ENCODE data around the gene GALR1.

DNA sequence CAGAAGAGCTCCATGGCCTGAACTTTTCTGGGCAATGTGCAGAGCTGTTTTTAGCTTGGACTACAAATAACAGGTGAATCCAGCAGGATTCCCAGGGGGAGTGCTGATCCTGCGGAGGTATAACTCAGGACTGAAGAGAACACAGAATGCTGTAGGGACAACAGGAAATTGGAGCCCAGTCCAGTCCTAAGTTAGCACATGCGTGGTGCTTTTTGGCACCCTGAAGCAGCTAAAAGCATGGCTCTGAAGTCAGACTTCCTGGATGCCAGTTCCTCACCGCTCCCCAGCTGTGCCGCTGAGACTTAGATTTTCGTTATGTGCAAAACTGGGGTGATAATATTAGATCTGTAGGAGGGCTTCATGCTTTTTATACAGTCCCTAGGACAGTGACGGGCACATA lies 58.6 kb downstream of the GALR1 start:
- no peak for TF ChIP-seq SP3 (tag by site-specific recombination; IDR thresholded peaks at IDR 0.05)
- TF ChIP-seq, protein P1, sequence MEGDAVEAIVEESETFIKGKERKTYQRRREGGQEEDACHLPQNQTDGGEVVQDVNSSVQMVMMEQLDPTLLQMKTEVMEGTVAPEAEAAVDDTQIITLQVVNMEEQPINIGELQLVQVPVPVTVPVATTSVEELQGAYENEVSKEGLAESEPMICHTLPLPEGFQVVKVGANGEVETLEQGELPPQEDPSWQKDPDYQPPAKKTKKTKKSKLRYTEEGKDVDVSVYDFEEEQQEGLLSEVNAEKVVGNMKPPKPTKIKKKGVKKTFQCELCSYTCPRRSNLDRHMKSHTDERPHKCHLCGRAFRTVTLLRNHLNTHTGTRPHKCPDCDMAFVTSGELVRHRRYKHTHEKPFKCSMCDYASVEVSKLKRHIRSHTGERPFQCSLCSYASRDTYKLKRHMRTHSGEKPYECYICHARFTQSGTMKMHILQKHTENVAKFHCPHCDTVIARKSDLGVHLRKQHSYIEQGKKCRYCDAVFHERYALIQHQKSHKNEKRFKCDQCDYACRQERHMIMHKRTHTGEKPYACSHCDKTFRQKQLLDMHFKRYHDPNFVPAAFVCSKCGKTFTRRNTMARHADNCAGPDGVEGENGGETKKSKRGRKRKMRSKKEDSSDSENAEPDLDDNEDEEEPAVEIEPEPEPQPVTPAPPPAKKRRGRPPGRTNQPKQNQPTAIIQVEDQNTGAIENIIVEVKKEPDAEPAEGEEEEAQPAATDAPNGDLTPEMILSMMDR (tag by site-specific recombination; IDR thresholded peaks at IDR 0.05): no peak
- no peak for TF ChIP-seq ZNF629 (tag by site-specific recombination; IDR thresholded peaks at IDR 0.05)
- no peak for TF ChIP-seq SETDB1 (IDR thresholded peaks at IDR 0.05; ENCODE audit: insufficient read length, low read length)
- TF ChIP-seq ZNF138 (tag by site-specific recombination; IDR thresholded peaks at IDR 0.05; ENCODE audit: borderline replicate concordance): no peak
